GM18511 (cell line): ENCODE data around the gene THSD7A.

ENCODE experiments used
- ATAC-seq: cut with Tn5 transposase; IDR thresholded peaks from one replicate; pipeline ENCODE4 v1.9.1; 2021; ENCODE audit warnings: mild to moderate bottlenecking, moderate library complexity; ENCODE audit not compliant: unreplicated experiment

Gene THSD7A

DNA sequence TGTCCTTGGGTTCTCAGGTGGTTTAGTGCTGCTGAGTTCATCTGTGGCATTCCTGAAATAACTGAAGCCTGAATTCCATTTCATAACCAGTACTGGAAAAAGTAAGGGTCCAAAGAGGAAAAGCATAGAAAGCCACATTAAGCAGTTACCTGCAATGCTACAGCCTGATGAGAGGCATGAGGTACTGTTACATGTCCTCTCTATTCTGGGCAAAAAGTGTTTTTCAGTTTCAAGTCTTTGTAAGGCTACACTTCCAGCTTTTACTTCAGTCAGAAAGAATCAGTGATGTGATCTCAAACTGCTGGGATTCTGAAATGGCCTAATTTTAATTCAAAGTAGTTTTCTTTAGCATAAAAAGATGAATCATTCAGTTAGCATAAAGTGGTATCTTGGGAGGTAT lies 488.9 kb downstream of the THSD7A start:
- ATAC-seq: no peak

DNA sequence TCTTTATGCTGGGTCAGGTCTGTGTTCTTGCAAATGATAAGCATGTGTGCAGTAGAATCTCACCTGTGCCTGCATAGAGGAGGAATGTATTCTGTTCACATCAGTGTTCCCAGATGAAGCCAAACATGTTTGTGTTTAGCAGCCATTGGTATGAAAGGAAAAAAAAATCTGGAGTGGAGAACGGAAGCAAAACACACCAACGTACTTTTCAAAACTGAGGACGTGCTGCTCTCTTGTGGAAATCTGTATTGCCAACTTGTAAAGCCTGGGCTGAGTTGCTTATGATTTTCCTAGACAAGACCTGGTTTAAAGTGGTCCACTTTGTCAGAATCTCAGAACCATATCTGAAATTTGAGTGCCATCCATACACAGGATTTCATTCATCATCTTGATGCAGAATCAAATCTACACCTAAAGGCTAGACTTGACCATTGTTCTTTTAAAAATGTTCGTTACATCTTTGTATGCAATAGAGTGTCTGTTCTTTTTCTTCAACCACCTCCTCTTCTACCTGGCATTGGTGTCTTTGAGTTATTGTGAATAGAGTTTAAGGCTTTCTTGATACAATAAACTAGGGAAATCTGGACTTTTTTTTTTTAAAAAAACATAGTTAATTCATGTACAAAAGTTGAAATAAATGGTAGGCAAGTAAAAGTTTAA lies 490.6 kb downstream of the THSD7A start:
- peak; percentile 49 for ATAC-seq

DNA sequence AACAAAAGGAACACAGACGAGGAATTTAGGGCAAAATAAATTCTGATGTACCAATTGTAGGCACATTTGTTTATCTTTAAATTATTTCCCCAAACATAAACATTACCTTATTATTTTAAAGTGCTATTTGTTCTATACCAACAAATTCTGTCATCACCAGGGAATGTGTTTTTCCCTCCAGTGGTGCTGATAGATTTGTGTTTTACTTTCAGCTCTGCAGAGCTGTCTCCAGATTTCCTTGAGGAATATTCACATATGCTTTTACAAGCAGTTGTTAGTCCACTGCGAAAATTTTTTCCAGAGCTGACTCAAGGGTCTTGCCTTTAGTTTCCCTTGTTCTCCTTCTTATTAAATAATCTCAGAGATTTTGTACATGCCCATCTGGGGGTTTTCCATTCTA lies 495.6 kb downstream of the THSD7A start:
- no peak for ATAC-seq

DNA sequence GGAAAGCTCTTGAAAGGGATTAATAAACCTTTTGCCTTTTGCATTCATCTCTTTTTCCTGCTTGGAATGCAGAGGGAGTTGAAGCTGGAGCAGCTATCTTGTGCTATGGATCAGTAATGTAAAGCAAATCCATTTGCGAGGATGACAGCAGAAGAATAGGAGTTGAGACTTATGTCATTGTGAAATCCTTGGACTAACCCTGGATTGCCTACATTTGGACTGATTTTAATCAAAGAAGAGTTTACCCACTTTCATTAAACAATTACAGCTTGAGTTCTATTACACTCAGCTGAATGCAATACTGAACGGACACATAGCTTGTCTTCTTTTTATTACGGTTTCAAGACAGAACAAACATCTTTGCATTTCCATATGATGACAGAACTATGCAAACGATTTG lies 496.1 kb downstream of the THSD7A start:
- ATAC-seq: no peak

DNA sequence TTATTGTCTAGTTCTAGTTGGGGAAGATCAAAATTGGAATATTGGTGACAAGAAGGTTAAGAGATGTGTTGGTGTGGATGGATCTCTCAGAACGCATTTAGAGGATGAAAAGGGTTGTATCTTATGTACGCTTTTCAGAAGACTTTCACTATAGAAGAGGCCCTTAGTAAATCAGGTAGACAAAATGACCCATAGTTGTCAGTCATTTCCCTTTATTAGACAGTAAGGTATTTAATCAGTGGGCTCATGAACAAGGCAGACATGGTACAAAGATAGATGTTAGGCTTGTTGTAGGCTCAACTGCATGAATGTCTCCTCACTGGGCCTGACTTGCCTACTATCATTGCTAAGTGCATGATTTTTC lies 499.2 kb downstream of the THSD7A start:
- ATAC-seq: peak; percentile 34

DNA sequence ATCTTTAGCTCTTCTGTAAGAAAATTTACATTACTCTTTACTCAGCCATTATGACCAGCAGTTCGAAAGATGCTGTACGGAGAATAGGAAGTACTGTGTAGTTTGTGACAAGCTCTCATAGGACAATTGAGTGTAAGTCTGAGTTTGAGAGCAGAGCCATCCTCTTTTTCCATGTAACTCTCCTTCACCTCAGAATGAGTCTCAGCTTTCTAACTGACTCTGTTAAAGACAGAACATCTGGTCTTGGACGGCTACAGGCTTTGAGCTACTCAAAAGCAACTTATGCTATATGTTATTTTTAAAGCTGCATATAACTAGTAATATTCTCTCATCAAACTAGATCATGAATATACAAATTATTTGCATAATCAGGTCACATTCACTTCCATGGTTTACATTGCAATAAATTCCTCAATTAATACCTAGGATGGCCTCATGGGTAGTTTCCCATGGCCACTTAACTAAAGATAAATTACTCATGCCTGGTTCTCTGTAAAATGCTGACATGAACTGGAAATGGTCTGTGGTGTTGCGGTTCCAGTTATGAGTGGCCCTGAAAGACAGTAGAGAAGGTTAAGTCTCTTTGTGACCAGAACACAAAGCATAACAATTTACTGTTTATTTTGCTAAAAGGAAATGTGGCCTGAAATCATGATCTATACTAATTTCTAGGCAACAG lies 499.7 kb downstream of the THSD7A start:
- peak; percentile 90 for ATAC-seq

DNA sequence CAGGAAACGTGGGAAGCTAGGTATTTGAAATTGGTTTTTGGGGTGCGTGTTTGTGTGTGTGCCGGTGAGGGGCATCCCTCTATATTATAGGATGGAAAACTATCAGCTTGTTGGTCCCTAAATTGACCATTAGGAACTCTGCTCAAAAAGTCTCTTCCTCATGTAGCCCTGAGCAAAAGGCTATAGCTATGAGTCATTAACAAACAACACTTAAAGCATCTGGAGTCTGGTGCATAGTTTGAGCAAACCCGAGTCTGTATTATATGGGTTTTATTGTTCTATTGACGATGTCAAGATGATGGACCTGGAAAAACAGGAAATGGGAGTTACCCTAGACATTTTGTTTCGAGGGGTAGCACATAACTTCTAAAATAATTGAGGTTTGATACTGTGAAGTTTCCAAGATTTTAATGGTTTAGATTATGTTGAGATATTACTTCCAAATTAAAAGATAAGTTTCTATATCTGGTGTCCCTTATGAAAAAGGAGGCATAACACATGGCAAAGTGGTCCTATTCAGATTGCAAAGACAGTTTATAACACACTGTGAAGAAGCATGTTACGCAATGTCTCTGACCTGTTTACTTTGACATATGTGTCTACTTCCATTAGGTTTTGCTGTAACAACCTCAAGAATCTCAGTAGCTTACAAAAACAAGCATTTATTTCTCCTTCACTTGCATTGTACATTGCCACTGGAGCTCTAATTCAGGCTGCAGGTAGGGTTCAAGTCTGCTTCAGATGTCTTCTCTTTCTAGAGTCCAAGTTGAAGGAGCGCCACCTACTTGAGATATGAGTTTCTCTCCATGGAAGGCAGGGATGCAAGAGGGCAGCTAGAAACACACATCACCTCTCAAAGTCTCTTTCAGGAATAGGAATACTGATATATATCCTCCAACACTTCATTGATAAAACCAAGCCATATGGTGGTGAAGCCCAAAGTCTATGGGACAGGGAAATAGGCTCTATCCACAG lies 500.6 kb downstream of the THSD7A start:
- ATAC-seq: no peak

DNA sequence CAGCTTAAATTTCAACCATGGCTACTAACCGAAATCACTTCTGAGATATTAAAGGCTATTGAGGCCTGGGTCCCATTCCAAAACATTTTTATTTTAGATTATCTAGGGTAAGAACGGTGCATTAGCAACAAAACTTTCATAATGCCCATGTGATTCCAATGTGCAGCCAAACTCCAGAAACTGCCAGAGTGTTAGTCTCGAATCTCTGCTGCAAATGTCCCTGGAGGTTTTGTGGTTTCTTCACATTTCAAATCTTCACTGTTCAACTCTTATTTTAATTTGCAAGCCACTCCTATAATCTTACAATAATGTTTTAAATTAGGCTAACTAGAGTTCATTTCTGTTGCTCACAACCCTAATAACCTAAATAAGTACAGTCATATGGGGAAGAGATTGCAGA lies 501.3 kb downstream of the THSD7A start:
- no peak for ATAC-seq

DNA sequence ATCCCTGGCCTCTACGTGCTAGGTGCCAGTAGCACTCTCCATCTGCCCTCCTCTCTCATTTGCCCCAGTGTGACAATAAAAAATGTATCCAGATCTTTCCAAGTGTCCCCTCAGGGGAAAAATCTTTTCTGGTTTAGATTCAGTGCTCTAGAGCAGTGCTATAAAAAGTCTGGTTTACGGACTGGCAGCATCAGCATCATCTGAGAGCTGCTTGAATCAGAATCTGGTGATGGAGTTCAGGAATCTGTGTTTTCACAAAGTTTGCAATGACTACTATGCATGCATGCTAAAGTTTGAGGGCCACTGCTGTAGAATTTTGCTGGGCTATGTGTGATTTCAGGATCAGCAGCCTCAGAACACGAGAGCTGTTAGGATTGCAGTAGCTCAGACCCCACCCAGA lies 501.8 kb downstream of the THSD7A start:
- ATAC-seq: no peak

DNA sequence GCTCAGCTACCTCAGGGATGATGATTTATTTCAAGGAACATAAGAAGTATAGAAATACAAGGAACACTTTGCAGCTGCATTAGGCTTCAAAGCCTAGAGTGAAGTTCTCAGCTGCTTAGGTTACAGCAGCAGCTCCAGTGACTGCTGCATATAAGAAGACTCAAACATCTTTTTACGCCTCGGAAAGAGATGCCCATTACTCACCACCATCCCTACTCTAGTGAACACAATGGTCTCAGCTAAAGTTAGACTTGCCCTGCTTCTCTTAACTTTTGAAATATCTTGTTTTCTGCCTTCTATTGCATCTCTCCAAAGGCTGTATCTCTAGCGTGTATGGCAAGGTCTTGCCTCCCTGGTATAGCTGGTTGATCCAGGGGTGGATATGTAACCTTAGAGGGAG lies 502.4 kb downstream of the THSD7A start:
- no peak for ATAC-seq

DNA sequence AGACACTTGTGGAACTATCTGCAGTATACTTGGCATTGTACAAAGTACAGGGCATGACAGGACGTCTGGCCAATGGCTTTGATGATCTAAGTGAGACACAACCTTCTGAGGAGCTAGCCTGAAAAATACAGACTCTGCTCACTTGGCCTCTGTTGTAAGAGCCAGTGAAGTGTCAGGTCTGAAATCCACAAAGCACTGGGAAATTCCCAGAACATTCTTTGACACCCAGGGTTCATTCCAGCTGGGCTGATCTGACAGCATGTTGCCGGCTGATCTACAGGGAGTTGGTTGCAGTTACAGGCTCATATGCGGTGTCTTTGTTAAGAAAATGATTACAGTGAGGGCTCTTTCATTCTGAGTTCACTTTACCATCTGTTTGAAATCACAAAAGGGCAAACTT lies 503.7 kb downstream of the THSD7A start:
- ATAC-seq: no peak

DNA sequence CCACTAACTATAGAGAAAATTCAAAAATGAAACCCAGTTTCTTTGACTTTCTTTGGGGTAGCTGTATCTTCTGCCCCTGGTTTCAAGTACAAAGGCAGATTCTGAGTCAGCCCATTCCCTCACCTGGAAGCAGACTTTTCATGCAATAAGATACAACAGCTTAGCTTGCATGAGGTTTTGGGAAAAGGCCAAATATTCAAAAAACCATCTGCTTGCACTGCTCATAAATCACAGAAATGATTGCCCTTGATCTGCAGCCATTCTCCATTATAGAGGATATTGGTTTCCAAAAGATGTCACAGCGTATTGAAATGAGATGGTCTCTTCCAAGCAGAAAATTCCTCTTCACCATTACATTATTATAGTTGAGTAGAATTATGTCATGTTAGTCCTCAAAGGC lies 504.4 kb downstream of the THSD7A start:
- ATAC-seq: no peak
